Retinal pigment epithelial cell (primary cell): Measurements from ENCODE around the gene REPS1.

Experiments used
- DNase-seq: peaks from one replicate; pipeline ENCODE4 v3.0.0-alpha.2; 2010; ENCODE audit warnings: low read depth
- H3K4me3 ChIP-seq: 2 replicates; pipeline ENCODE4 v1.5.1; 2011; ENCODE audit warnings: mild to moderate bottlenecking, low read length, control low read depth, moderate library complexity
- TF ChIP-seq, protein P1 (sequence below): conservative IDR thresholded peaks from 2 replicates; pipeline ENCODE4 v1.5.1; 2011; ENCODE audit warnings: low read depth, low read length, control low read depth, inconsistent platforms

The REPS1 gene, protein sequence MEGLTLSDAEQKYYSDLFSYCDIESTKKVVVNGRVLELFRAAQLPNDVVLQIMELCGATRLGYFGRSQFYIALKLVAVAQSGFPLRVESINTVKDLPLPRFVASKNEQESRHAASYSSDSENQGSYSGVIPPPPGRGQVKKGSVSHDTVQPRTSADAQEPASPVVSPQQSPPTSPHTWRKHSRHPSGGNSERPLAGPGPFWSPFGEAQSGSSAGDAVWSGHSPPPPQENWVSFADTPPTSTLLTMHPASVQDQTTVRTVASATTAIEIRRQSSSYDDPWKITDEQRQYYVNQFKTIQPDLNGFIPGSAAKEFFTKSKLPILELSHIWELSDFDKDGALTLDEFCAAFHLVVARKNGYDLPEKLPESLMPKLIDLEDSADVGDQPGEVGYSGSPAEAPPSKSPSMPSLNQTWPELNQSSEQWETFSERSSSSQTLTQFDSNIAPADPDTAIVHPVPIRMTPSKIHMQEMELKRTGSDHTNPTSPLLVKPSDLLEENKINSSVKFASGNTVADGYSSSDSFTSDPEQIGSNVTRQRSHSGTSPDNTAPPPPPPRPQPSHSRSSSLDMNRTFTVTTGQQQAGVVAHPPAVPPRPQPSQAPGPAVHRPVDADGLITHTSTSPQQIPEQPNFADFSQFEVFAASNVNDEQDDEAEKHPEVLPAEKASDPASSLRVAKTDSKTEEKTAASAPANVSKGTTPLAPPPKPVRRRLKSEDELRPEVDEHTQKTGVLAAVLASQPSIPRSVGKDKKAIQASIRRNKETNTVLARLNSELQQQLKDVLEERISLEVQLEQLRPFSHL

DNA sequence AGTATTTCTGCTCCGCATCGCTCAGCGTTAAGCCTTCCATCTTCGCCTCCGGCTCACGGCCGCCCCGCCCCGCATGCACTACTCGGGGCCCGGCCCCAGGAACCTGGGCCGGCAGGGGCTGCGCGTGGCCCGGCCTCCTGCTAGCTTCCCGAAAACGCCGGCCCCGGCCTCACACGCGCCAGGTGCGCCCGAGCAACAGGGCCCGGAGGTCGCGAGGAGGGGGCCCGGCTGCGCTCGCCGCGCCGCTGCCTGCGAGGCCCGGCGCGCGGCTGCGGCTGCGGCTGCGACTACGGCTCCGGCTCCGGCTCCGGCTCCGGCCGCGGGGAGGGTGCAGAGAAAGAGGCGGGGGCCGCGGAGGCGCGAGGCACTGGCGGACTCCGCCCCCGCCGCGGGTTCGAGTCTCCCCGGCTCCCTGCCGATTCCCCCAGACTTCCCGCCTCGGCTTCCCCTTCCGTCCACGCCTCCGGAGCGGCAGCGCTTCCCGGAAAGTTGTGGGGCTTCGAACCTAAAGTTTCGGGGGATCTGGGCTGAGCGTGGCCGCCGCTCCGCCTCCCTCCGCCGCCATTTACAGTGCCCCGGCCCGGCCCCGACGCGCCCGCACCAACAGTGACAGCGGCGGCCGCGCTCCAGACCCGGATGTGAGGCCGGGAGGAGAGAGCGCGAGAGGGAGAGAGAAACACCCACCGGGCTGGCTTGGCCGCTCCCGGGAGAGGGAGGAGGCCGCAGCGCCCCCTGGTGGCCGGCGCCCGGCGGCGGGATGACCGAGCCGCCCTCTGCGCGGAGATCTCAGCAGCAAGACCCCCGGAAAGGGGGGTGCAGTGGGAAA is at the start of gene REPS1:
Gene REPS1 (minus strand): TSS at position 611 of the 826 bp plus-strand sequence. CDS start 571 bp downstream, at position 40.
- H3K4me3 ChIP-seq, result peak within 1 kb of the TSS; percentile 81
- DNase-seq, result peak; percentile 54
- TF ChIP-seq, protein P1, sequence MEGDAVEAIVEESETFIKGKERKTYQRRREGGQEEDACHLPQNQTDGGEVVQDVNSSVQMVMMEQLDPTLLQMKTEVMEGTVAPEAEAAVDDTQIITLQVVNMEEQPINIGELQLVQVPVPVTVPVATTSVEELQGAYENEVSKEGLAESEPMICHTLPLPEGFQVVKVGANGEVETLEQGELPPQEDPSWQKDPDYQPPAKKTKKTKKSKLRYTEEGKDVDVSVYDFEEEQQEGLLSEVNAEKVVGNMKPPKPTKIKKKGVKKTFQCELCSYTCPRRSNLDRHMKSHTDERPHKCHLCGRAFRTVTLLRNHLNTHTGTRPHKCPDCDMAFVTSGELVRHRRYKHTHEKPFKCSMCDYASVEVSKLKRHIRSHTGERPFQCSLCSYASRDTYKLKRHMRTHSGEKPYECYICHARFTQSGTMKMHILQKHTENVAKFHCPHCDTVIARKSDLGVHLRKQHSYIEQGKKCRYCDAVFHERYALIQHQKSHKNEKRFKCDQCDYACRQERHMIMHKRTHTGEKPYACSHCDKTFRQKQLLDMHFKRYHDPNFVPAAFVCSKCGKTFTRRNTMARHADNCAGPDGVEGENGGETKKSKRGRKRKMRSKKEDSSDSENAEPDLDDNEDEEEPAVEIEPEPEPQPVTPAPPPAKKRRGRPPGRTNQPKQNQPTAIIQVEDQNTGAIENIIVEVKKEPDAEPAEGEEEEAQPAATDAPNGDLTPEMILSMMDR, result peak; percentile 76

- TF ChIP-seq, protein P1, result no peak
- DNase-seq, result no peak
- H3K4me3 ChIP-seq, result no peak overlapping the region
Measured at GRCh38 chr6:139037490-139037889, 49.4 kb upstream of the REPS1 start.

GRCh38 chr6:139030228-139030963 is 42.3 kb upstream of the REPS1 start:
- H3K4me3 ChIP-seq, result peak overlapping the region; percentile 89
- TF ChIP-seq, protein P1, result no peak

GRCh38 chr6:139029470-139030227 is 41.6 kb upstream of the REPS1 start:
- H3K4me3 ChIP-seq, result peak overlapping the region; percentile 89
- no peak for DNase-seq
- TF ChIP-seq, protein P1, result no peak

More at GRCh38 chr6:139030228-139030963, 42.3 kb upstream of the REPS1 start:
- no peak for DNase-seq

GRCh38 chr6:139028658-139029469 is 40.8 kb upstream of the REPS1 start, which contains the start of gene ABRACL:
Gene ABRACL, plus strand, starts transcription at chr6:139028745. Its CDS starts 5,416 bp downstream, at chr6:139034161.
- peak within 1 kb of the TSS; percentile 89 for H3K4me3 ChIP-seq
- DNase-seq, result no peak
- TF ChIP-seq, protein P1, result peak; percentile 0
